Fibroblast of lung (primary cell): Measurements from ENCODE around the gene C1QBP. TPM values are rescaled to one million over a fixed set of nuclear protein-coding genes. Genes with fewer than 3 reads are reported as not detected.
A peak's percentile ranks its signal among the peaks of the same experiment; 100 is the strongest.

ENCODE experiments used
- DNase-seq, 2 donors: peaks; one replicate each; pipeline versions ENCODE4 v3.0.0 to v3.0.0-alpha.2; 2010; ENCODE audit warnings: low read depth in 2 of 2
- H2AFZ ChIP-seq: 2 replicates; pipeline ENCODE4 v1.5.1; 2012; ENCODE audit warnings: low read length, control low read depth, inconsistent platforms
- H3K27ac ChIP-seq: 2 replicates; pipeline ENCODE4 v1.5.1; 2011; ENCODE audit warnings: low read length, control low read depth; ENCODE audit not compliant: insufficient read depth
- H3K27me3 ChIP-seq: 2 replicates; pipeline ENCODE4 v1.5.1; 2011; ENCODE audit warnings: mild to moderate bottlenecking, low read length; ENCODE audit not compliant: control insufficient read depth, insufficient read depth
- H3K36me3 ChIP-seq: 2 replicates; pipeline ENCODE4 v1.5.1; 2011; ENCODE audit warnings: low read length; ENCODE audit not compliant: control insufficient read depth, insufficient read depth
- H3K4me1 ChIP-seq: 2 replicates; pipeline ENCODE4 v1.5.1; 2011; ENCODE audit warnings: low read length; ENCODE audit not compliant: control insufficient read depth, insufficient read depth; ENCODE audit errors: extremely low read depth
- H3K4me2 ChIP-seq: 2 replicates; pipeline ENCODE4 v1.5.1; 2011; ENCODE audit warnings: low read length, control low read depth; ENCODE audit not compliant: insufficient read depth; ENCODE audit errors: extremely low read depth
- H3K4me3 ChIP-seq, 4 experiments: fragments of 200-600 bp in 1 of 4; sonication (generic) in 1 of 4; replicated peaks in 1 of 4; 2 replicates each; pipeline ENCODE4 v1.5.1; 2011 to 2016; ENCODE audit warnings: low read length in 4 of 4, low read depth in 3 of 4, mild to moderate bottlenecking in 3 of 4, control low read depth in 2 of 4, inconsistent platforms in 1 of 4, mixed read lengths in 1 of 4; ENCODE audit not compliant: insufficient read depth in 1 of 4; ENCODE audit errors: control extremely low read depth in 1 of 4
- H3K79me2 ChIP-seq: 2 replicates; pipeline ENCODE4 v1.5.1; 2012; ENCODE audit warnings: mild to moderate bottlenecking, low read length, inconsistent platforms; ENCODE audit not compliant: control insufficient read depth, insufficient read depth
- H3K9ac ChIP-seq: 2 replicates; pipeline ENCODE4 v1.5.1; 2011; ENCODE audit warnings: mild to moderate bottlenecking, low read length, control low read depth; ENCODE audit not compliant: insufficient read depth
- H3K9me3 ChIP-seq: 2 replicates; pipeline ENCODE4 v1.5.1; 2012; ENCODE audit warnings: low read depth, low read length; ENCODE audit not compliant: control insufficient read depth, insufficient read depth
- H4K20me1 ChIP-seq: 2 replicates; pipeline ENCODE4 v1.5.1; 2011; ENCODE audit warnings: low read length; ENCODE audit not compliant: control insufficient read depth, insufficient read depth; ENCODE audit errors: extremely low read depth
- EZH2 ChIP-seq: IDR thresholded peaks from 2 replicates; pipeline ENCODE4 v1.5.1; 2012; ENCODE audit warnings: low read length, control low read depth, mild to moderate bottlenecking; ENCODE audit errors: missing control alignments
- polyA plus RNA-seq, 2 donors: library from polyadenylated mRNA; depleted of rRNA in 1 of 2; stranded (reverse) in 1 of 2; unstranded in 1 of 2; fragments of >200 nt; gene quantifications; 2 replicates each; pipeline ENCODE4 v1.2.1, GENCODE V29; 2011 to 2012; ENCODE audit warnings: missing spikeins in 1 of 2
- total RNA-seq: library from RNA; depleted of rRNA; stranded (reverse); fragments of >200 nt; gene quantifications from 2 replicates; pipeline ENCODE4 v1.2.1, GENCODE V29; 2014
- TF ChIP-seq, protein P1 (sequence below), 2 donors: IDR thresholded peaks in 1 of 2; conservative IDR thresholded peaks in 1 of 2; 1 replicate in 1 of 2; 2 replicates in 1 of 2; pipeline ENCODE4 v1.5.1; 2011 to 2012; ENCODE audit warnings: low read length in 2 of 2, control low read depth in 1 of 2, inconsistent platforms in 1 of 2, low read depth in 1 of 2, mild to moderate bottlenecking in 1 of 2

Gene C1QBP
- total and polyA plus RNA-seq, 2 donors (not counting 1 experiment from before 2014, with no cell fraction given) = 144 to 187 TPM

DNA sequence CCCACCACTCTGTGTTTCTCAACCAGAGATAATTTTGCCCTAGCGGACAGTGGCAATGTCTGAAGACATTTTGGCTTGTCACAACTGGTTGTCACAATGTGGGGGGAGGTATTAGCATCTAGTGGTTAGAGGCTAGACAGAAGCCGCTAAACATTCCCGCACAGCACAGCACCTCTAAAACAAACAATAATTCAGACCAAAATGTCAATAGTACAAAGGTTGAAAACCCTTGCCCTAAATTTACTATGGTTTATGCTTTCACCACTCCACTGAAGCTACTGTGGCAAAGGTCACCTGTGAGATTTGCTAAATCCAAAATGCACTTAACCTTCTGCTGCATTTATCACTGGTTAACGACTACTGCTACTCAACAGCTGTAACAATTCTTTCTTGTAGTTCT, 33.6 kb downstream of the C1QBP start:
- no peak overlapping the region for H3K4me3 ChIP-seq
- H3K36me3 ChIP-seq = peaks cover 19% of the 10 kb centered on the region
- no peak overlapping the region for H3K27ac ChIP-seq
- H3K27me3 ChIP-seq = no peaks in the 10 kb centered on the region
- H3K79me2 ChIP-seq = no peaks in the 10 kb centered on the region
- H3K4me2 ChIP-seq = no peak overlapping the region
- no peaks in the 10 kb centered on the region for H3K4me1 ChIP-seq
- no peak overlapping the region for H3K9ac ChIP-seq
- H3K9me3 ChIP-seq = no peaks in the 10 kb centered on the region
- no peak overlapping the region for H2AFZ ChIP-seq
- TF ChIP-seq EZH2 = no peak
- TF ChIP-seq, protein P1, sequence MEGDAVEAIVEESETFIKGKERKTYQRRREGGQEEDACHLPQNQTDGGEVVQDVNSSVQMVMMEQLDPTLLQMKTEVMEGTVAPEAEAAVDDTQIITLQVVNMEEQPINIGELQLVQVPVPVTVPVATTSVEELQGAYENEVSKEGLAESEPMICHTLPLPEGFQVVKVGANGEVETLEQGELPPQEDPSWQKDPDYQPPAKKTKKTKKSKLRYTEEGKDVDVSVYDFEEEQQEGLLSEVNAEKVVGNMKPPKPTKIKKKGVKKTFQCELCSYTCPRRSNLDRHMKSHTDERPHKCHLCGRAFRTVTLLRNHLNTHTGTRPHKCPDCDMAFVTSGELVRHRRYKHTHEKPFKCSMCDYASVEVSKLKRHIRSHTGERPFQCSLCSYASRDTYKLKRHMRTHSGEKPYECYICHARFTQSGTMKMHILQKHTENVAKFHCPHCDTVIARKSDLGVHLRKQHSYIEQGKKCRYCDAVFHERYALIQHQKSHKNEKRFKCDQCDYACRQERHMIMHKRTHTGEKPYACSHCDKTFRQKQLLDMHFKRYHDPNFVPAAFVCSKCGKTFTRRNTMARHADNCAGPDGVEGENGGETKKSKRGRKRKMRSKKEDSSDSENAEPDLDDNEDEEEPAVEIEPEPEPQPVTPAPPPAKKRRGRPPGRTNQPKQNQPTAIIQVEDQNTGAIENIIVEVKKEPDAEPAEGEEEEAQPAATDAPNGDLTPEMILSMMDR (conservative IDR thresholded peaks at IDR 0.05 in 1 of 2, IDR thresholded peaks at IDR 0.05 in 1 of 2; ENCODE audit: low read depth in 1 of 2, low read length in 2 of 2) = no peak
- H4K20me1 ChIP-seq = no peaks in the 10 kb centered on the region
- no peak for DNase-seq

- DNase-seq = peak in 1 of 2 donors; percentile 44
- H3K79me2 ChIP-seq = no peaks in the 10 kb centered on the region
- TF ChIP-seq, protein P1 (conservative IDR thresholded peaks at IDR 0.05 in 1 of 2, IDR thresholded peaks at IDR 0.05 in 1 of 2; ENCODE audit: low read depth in 1 of 2, low read length in 2 of 2) = no peak
- TF ChIP-seq EZH2 = no peak
Observed at GRCh38 chr17:5399767-5400166, 39.2 kb downstream of the C1QBP start.

GRCh38 chr17:5396612-5397011, 42.3 kb downstream of the C1QBP start:
- TF ChIP-seq, protein P1 (conservative IDR thresholded peaks at IDR 0.05 in 1 of 2, IDR thresholded peaks at IDR 0.05 in 1 of 2; ENCODE audit: low read depth in 1 of 2, low read length in 2 of 2) = no peak
- TF ChIP-seq EZH2 = no peak
- H3K36me3 ChIP-seq = peaks cover 7% of the 10 kb centered on the region

More at GRCh38 chr17:5399767-5400166, 39.2 kb downstream of the C1QBP start:
- H2AFZ ChIP-seq = no peak overlapping the region
- H3K27me3 ChIP-seq = no peaks in the 10 kb centered on the region
- H3K4me2 ChIP-seq = no peak overlapping the region
- H4K20me1 ChIP-seq = no peaks in the 10 kb centered on the region
- H3K9me3 ChIP-seq = no peaks in the 10 kb centered on the region
- H3K9ac ChIP-seq = no peak overlapping the region
- H3K36me3 ChIP-seq = peaks cover 8% of the 10 kb centered on the region
- no peak overlapping the region for H3K27ac ChIP-seq
- H3K4me3 ChIP-seq = no peak overlapping the region
- no peaks in the 10 kb centered on the region for H3K4me1 ChIP-seq

More at GRCh38 chr17:5396612-5397011, 42.3 kb downstream of the C1QBP start:
- DNase-seq = peak in 1 of 2 donors; percentile 16
- Histone ChIP-seq H3K27ac (no peak overlapping the region), H3K9ac (no peak overlapping the region), H3K4me2 (no peak overlapping the region), H2AFZ (no peak overlapping the region), H3K4me3 (no peak overlapping the region), H3K27me3 (no peaks in the 10 kb centered on the region), H3K4me1 (no peaks in the 10 kb centered on the region), H3K79me2 (no peaks in the 10 kb centered on the region), H3K9me3 (no peaks in the 10 kb centered on the region), H4K20me1 (no peaks in the 10 kb centered on the region)
